ENCODE results near the gene MAN2C1.

The MAN2C1 gene

GRCh38 chr15:75360856-75361255 is 7.6 kb downstream of the MAN2C1 start:
- Histone ChIP-seq H3K36me3 (ENCODE audit: control insufficient read depth, insufficient read depth, low read length) (peaks cover 59% of the 10 kb centered on the region), H3K9ac (ENCODE audit: low read depth, low read length) (no peak overlapping the region), H3K27ac (ENCODE audit: low read depth, low read length) (no peak overlapping the region)

DNA sequence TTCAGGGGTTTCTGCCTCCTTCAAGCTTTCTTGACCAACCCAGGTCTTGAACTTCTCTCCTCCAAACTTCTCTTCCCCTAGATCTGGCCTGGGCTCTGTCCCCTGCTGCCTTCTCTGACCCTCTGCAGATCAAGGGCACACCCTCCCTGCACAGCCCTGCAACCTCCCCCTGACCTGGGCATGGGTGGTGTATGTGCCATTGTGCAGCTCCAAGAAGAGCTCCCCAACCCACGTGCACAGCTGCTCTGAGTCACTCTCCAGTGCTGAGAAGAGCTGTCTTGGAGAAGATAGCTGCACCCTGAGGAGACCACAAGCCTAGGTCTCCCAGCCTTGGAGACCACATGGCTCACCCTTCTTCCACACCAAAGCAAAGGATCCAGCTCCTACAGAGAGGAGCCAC is 8.0 kb downstream of the MAN2C1 start:
- H3K9me3 ChIP-seq (ENCODE audit: control insufficient read depth, insufficient read depth, low read length), result no peaks in the 10 kb centered on the region

More at GRCh38 chr15:75360856-75361255, 7.6 kb downstream of the MAN2C1 start:
- no peaks in the 10 kb centered on the region for H3K4me1 ChIP-seq (ENCODE audit: control insufficient read depth, insufficient read depth, low read length)
- no peaks in the 10 kb centered on the region for H3K27me3 ChIP-seq (ENCODE audit: control insufficient read depth, insufficient read depth, low read length)
- no peak overlapping the region for H3K4me3 ChIP-seq (ENCODE audit: low read depth, low read length)
- H3K9me3 ChIP-seq (ENCODE audit: control insufficient read depth, insufficient read depth, low read length), result no peaks in the 10 kb centered on the region

GRCh38 chr15:75359537-75360250 is 8.7 kb downstream of the MAN2C1 start:
- Histone ChIP-seq H3K27ac (ENCODE audit: low read depth, low read length) (no peak overlapping the region), H3K4me3 (ENCODE audit: low read depth, low read length) (no peak overlapping the region), H3K27me3 (ENCODE audit: control insufficient read depth, insufficient read depth, low read length) (no peaks in the 10 kb centered on the region), H3K4me1 (ENCODE audit: control insufficient read depth, insufficient read depth, low read length) (no peaks in the 10 kb centered on the region), H3K36me3 (ENCODE audit: control insufficient read depth, insufficient read depth, low read length) (peaks cover 50% of the 10 kb centered on the region), H3K9me3 (ENCODE audit: control insufficient read depth, insufficient read depth, low read length) (no peaks in the 10 kb centered on the region), H3K9ac (ENCODE audit: low read depth, low read length) (no peak overlapping the region)

More for the DNA sequence above, 8.0 kb downstream of the MAN2C1 start:
- Histone ChIP-seq H3K9ac (ENCODE audit: low read depth, low read length) (no peak overlapping the region), H3K4me1 (ENCODE audit: control insufficient read depth, insufficient read depth, low read length) (no peaks in the 10 kb centered on the region), H3K36me3 (ENCODE audit: control insufficient read depth, insufficient read depth, low read length) (peaks cover 55% of the 10 kb centered on the region), H3K27ac (ENCODE audit: low read depth, low read length) (no peak overlapping the region), H3K27me3 (ENCODE audit: control insufficient read depth, insufficient read depth, low read length) (no peaks in the 10 kb centered on the region), H3K4me3 (ENCODE audit: low read depth, low read length) (no peak overlapping the region)

GRCh38 chr15:75358771-75359536 is 9.5 kb downstream of the MAN2C1 start:
- Histone ChIP-seq H3K36me3 (ENCODE audit: control insufficient read depth, insufficient read depth, low read length) (peaks cover 44% of the 10 kb centered on the region), H3K4me3 (ENCODE audit: low read depth, low read length) (no peak overlapping the region), H3K9me3 (ENCODE audit: control insufficient read depth, insufficient read depth, low read length) (no peaks in the 10 kb centered on the region), H3K27me3 (ENCODE audit: control insufficient read depth, insufficient read depth, low read length) (no peaks in the 10 kb centered on the region), H3K9ac (ENCODE audit: low read depth, low read length) (no peak overlapping the region), H3K4me1 (ENCODE audit: control insufficient read depth, insufficient read depth, low read length) (no peaks in the 10 kb centered on the region), H3K27ac (ENCODE audit: low read depth, low read length) (no peak overlapping the region)

DNA sequence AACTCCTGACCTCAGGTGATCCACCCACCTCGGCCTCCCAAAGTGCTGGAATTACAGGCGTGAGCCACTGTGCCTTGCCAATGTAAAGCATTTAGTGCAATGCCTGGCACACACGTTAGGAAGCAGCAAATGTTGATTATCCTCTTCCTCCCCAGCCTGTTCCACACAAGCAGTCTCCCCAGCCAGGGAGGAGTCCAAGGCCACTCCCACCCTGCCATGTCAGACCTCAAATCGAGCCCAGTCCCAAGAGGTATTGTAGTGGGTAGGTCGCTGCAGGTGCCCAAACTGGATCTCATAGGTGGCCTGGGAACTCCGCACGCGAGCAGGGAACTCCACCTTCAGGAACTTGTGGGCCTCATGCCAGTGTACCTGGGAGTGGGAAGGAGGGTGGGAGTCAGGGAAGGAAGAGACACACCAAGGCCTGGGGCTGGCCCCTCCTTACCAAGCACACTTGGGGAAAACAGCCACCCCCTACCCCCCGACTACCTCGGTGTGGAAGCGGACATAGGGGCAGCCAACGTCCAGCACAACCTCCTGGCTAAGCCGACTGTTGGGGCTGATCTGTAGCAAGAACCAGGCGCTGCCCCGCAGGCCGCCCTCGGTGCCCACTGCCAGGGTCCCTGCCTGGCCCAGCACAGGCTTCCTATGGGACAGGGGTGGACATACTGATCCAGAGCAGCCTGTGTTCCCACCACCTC is 10.3 kb downstream of the MAN2C1 start:
- Histone ChIP-seq H3K9me3 (ENCODE audit: control insufficient read depth, insufficient read depth, low read length) (no peaks in the 10 kb centered on the region), H3K27me3 (ENCODE audit: control insufficient read depth, insufficient read depth, low read length) (no peaks in the 10 kb centered on the region), H3K27ac (ENCODE audit: low read depth, low read length) (no peak overlapping the region), H3K9ac (ENCODE audit: low read depth, low read length) (no peak overlapping the region), H3K4me1 (ENCODE audit: control insufficient read depth, insufficient read depth, low read length) (no peaks in the 10 kb centered on the region), H3K36me3 (ENCODE audit: control insufficient read depth, insufficient read depth, low read length) (peaks cover 40% of the 10 kb centered on the region), H3K4me3 (ENCODE audit: low read depth, low read length) (no peak overlapping the region)

- Histone ChIP-seq H3K27me3 (ENCODE audit: control insufficient read depth, insufficient read depth, low read length) (no peaks in the 10 kb centered on the region), H3K4me1 (ENCODE audit: control insufficient read depth, insufficient read depth, low read length) (no peaks in the 10 kb centered on the region), H3K4me3 (ENCODE audit: low read depth, low read length) (no peak overlapping the region), H3K27ac (ENCODE audit: low read depth, low read length) (no peak overlapping the region), H3K9ac (ENCODE audit: low read depth, low read length) (no peak overlapping the region), H3K36me3 (ENCODE audit: control insufficient read depth, insufficient read depth, low read length) (peaks cover 36% of the 10 kb centered on the region), H3K9me3 (ENCODE audit: control insufficient read depth, insufficient read depth, low read length) (no peaks in the 10 kb centered on the region)
Observed at GRCh38 chr15:75356517-75356916, 11.9 kb downstream of the MAN2C1 start.

DNA sequence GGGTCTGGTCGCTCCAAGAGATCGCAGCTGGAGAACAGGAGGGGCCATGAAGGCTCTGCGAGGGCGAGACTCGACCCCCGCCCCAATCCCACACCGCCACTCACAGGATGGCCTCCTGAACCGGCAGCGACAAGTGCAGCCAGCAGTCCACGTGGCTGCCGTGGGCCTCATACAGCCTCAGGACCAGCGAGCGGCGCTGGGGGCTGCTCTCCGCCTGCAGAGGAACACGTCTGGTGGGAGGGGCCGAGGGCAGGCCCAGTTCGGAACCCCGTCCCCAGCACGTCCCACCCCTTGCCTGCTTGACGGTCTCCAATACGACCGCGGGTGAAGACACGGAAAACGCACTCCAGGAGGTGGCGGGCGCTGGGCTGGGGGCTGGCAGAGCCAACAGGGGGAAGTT is 12.4 kb downstream of the MAN2C1 start:
- peaks cover 31% of the 10 kb centered on the region for H3K36me3 ChIP-seq (ENCODE audit: control insufficient read depth, insufficient read depth, low read length)
- no peaks in the 10 kb centered on the region for H3K27me3 ChIP-seq (ENCODE audit: control insufficient read depth, insufficient read depth, low read length)
- no peak overlapping the region for H3K9ac ChIP-seq (ENCODE audit: low read depth, low read length)
- H3K4me3 ChIP-seq (ENCODE audit: low read depth, low read length), result no peak overlapping the region
- H3K9me3 ChIP-seq (ENCODE audit: control insufficient read depth, insufficient read depth, low read length), result no peaks in the 10 kb centered on the region
- no peaks in the 10 kb centered on the region for H3K4me1 ChIP-seq (ENCODE audit: control insufficient read depth, insufficient read depth, low read length)
- H3K27ac ChIP-seq (ENCODE audit: low read depth, low read length), result no peak overlapping the region

- no peaks in the 10 kb centered on the region for H3K9me3 ChIP-seq (ENCODE audit: control insufficient read depth, insufficient read depth, low read length)
- H3K4me1 ChIP-seq (ENCODE audit: control insufficient read depth, insufficient read depth, low read length), result no peaks in the 10 kb centered on the region
- peaks cover 29% of the 10 kb centered on the region for H3K36me3 ChIP-seq (ENCODE audit: control insufficient read depth, insufficient read depth, low read length)
- H3K9ac ChIP-seq (ENCODE audit: low read depth, low read length), result no peak overlapping the region
- no peak overlapping the region for H3K4me3 ChIP-seq (ENCODE audit: low read depth, low read length)
- H3K27ac ChIP-seq (ENCODE audit: low read depth, low read length), result no peak overlapping the region
- H3K27me3 ChIP-seq (ENCODE audit: control insufficient read depth, insufficient read depth, low read length), result no peaks in the 10 kb centered on the region
Observed at GRCh38 chr15:75355369-75355768, 13.0 kb downstream of the MAN2C1 start.

- Histone ChIP-seq H3K27me3 (ENCODE audit: control insufficient read depth, insufficient read depth, low read length) (no peaks in the 10 kb centered on the region), H3K4me1 (ENCODE audit: control insufficient read depth, insufficient read depth, low read length) (no peaks in the 10 kb centered on the region), H3K9me3 (ENCODE audit: control insufficient read depth, insufficient read depth, low read length) (no peaks in the 10 kb centered on the region), H3K36me3 (ENCODE audit: control insufficient read depth, insufficient read depth, low read length) (peaks cover 20% of the 10 kb centered on the region), H3K4me3 (ENCODE audit: low read depth, low read length) (no peak overlapping the region), H3K27ac (ENCODE audit: low read depth, low read length) (no peak overlapping the region), H3K9ac (ENCODE audit: low read depth, low read length) (no peak overlapping the region)
Observed at GRCh38 chr15:75354454-75354853, 14.0 kb downstream of the MAN2C1 start.

GRCh38 chr15:75353604-75354003 is 14.8 kb downstream of the MAN2C1 start:
- H3K9me3 ChIP-seq (ENCODE audit: control insufficient read depth, insufficient read depth, low read length), result no peaks in the 10 kb centered on the region
- no peak overlapping the region for H3K4me3 ChIP-seq (ENCODE audit: low read depth, low read length)
- peaks cover 14% of the 10 kb centered on the region; the same call in 1 of the 2 replicates for H3K36me3 ChIP-seq (ENCODE audit: control insufficient read depth, insufficient read depth, low read length)
- peaks cover 7% of the 10 kb centered on the region for H3K27me3 ChIP-seq (ENCODE audit: control insufficient read depth, insufficient read depth, low read length)
- no peak overlapping the region for H3K27ac ChIP-seq (ENCODE audit: low read depth, low read length)
- H3K9ac ChIP-seq (ENCODE audit: low read depth, low read length), result no peak overlapping the region
- peaks cover 2% of the 10 kb centered on the region; the same call in 1 of the 2 replicates for H3K4me1 ChIP-seq (ENCODE audit: control insufficient read depth, insufficient read depth, low read length)

Measured in HUES48 (cell line).